Lung (tissue), 12 donors: ENCODE measurements around the gene IQCM. TPM values are rescaled to one million over a fixed set of nuclear protein-coding genes. Genes with fewer than 3 reads are reported as not detected.

Experiments used
- ATAC-seq: fragments of 200-7000 bp; cut with Tn5 transposase; one replicate; pipeline ENCODE4 v1.9.1; 2020; ENCODE audit warnings: moderate number of reproducible peaks; ENCODE audit not compliant: insufficient read depth, low FRiP score
- DNase-seq, 3 donors: peaks; one replicate each; pipeline ENCODE4 v3.0.0-alpha.2; 2013 to 2017
- H3K27ac ChIP-seq, 2 donors: one replicate each; pipeline ENCODE4 v1.5.1; 2013; ENCODE audit warnings: mild to moderate bottlenecking in 2 of 2, moderate library complexity in 2 of 2, control low read depth in 1 of 2, inconsistent platforms in 1 of 2, low read depth in 1 of 2, low read length in 1 of 2
- H3K27me3 ChIP-seq, 3 donors: one replicate each; pipeline ENCODE4 v1.5.1; 2013; ENCODE audit warnings: low read length in 2 of 3; ENCODE audit not compliant: control insufficient read depth in 3 of 3, insufficient read depth in 3 of 3
- H3K36me3 ChIP-seq, 4 donors: one replicate each; pipeline ENCODE4 v1.5.1; 2013; ENCODE audit warnings: low read length in 4 of 4, mild to moderate bottlenecking in 1 of 4, moderate library complexity in 1 of 4; ENCODE audit not compliant: control insufficient read depth in 4 of 4, insufficient read depth in 4 of 4
- H3K4me1 ChIP-seq, 5 donors: one replicate each; pipeline ENCODE4 v1.5.1; 2013; ENCODE audit warnings: low read length in 5 of 5, mild to moderate bottlenecking in 2 of 5, moderate library complexity in 1 of 5; ENCODE audit not compliant: control insufficient read depth in 5 of 5, insufficient read depth in 5 of 5
- H3K4me3 ChIP-seq: one replicate; pipeline ENCODE4 v1.5.1; 2013; ENCODE audit warnings: mild to moderate bottlenecking, control low read depth, moderate library complexity
- H3K9ac ChIP-seq, 2 donors: one replicate each; pipeline ENCODE4 v1.5.1; 2013; ENCODE audit warnings: low read length in 2 of 2, control low read depth in 1 of 2; ENCODE audit not compliant: insufficient read depth in 1 of 2
- H3K9me3 ChIP-seq, 4 donors: one replicate each; pipeline ENCODE4 v1.5.1; 2013; ENCODE audit warnings: low read length in 3 of 4, mild to moderate bottlenecking in 1 of 4, moderate library complexity in 1 of 4; ENCODE audit not compliant: control insufficient read depth in 4 of 4, insufficient read depth in 3 of 4
- WGBS, 2 donors: extraction: QIAGEN DNeasy Blood & Tissue Kit; methylation state at CpG; one replicate each; pipeline ENCODE4 v1.1.7; 2013; 5-methylcytosine and 5-hydroxymethylcytosine counted together
- polyA plus RNA-seq, 2 donors: library from polyadenylated mRNA; stranded (reverse); fragments of 200-250 nt; gene quantifications; one replicate each; pipeline ENCODE4 v1.2.1, GENCODE V29; 2013
- total RNA-seq, 2 donors: library from RNA; depleted of rRNA in 1 of 2; stranded (reverse); fragments of >200 nt in 1 of 2; gene quantifications; one replicate each; pipeline ENCODE4 v1.2.1, GENCODE V29; 2014 to 2021
- TF ChIP-seq, protein P1 (sequence below): IDR thresholded peaks from 2 replicates; pipeline ENCODE4 v1.5.1; 2012; ENCODE audit warnings: mild to moderate bottlenecking; ENCODE audit errors: control extremely low read depth, extremely low read depth
- donor health status: control.
- donor health status: control.
- donor health status: Bipolar disorder and iron deficiency.
- donor health status: healthy.
- donor health status: DM: yes; HTN: yes; CAD: no.

Gene IQCM
- total and polyA plus RNA-seq, 4 donors = not detected

DNA sequence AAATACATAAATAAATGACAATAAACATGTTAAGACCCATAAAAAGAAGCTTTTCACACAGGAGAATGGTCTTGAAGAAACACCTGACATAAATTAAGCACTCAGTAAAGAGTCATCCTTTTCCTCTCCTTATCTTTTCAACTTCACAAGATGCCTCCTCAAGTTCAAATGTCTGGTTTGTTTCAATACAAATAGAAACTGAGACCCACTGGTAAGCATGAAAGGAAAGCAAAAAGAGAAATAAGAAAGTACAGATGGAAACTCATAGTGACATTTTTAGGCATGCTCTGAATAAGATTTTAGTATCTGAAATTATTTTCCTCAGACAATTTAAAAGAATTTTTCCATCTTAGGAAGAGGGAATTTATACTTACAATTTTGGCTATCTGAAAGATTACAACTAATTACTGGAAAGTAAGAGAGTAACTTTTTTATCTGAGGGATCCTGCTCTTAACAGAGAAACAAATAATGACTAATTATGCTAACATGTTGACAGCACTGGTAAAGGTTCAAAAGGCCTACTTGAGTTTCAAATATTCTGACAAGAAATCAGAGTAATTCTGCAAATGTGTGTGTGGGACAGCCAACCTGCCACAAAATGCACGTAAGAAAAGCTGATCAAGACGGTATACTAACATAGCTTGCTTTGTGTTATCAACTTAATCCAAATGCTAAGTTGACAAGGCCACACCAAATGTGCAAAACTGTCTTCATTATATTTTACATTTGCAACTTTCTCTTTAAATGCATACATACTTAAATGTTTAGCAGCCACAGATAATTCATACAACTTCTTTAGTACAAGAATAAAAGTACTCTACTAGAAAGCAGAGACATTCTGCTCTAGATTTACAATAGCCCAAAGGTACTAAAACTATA is 113.0 kb downstream of the IQCM start:
- Histone ChIP-seq H3K4me3 (no peak overlapping the region), H3K4me1 (no peaks in the 10 kb centered on the region), H3K9me3 (no peaks in the 10 kb centered on the region), H3K27ac (no peak overlapping the region), H3K9ac (no peak overlapping the region), H3K27me3 (no peaks in the 10 kb centered on the region), H3K36me3 (no peaks in the 10 kb centered on the region)
- ATAC-seq (no peak), DNase-seq (no peak)
- 68 to 80% methylated on average over 2 of the region's 2 CpGs for WGBS, 2 donors
- TF ChIP-seq, protein P1, sequence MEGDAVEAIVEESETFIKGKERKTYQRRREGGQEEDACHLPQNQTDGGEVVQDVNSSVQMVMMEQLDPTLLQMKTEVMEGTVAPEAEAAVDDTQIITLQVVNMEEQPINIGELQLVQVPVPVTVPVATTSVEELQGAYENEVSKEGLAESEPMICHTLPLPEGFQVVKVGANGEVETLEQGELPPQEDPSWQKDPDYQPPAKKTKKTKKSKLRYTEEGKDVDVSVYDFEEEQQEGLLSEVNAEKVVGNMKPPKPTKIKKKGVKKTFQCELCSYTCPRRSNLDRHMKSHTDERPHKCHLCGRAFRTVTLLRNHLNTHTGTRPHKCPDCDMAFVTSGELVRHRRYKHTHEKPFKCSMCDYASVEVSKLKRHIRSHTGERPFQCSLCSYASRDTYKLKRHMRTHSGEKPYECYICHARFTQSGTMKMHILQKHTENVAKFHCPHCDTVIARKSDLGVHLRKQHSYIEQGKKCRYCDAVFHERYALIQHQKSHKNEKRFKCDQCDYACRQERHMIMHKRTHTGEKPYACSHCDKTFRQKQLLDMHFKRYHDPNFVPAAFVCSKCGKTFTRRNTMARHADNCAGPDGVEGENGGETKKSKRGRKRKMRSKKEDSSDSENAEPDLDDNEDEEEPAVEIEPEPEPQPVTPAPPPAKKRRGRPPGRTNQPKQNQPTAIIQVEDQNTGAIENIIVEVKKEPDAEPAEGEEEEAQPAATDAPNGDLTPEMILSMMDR = no peak

DNA sequence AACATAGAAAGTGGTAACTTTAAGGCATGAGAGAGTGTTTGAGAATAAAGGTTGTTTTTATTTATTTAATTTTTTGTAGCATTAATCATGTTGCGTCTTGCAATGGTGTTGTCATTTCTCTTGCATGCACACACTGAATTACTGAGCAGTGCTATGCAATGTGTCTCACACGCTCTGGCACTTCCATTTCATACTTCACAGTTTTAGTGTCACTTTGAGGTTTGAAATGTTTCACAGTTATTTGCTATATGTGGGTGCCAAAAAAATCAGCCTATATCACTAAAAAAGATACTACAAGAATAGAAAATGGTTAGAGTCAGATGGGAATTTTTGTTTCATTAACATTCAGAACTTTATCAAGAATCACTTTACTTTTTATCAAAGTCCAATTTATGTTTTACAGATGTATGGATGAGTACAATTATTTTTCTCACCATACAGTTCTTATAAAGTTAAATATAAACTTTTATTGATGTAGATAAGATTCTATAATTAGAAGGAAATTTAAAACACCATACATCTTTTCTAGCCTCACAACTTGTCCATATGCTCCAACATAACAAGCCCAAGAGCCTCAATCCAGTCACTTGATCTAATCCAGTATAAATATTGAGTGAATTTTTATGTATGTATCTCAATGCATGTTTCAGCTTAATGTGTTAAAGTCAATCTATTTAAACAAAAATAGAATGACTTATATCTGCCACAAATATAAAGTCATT is 114.0 kb downstream of the IQCM start:
- ATAC-seq (no peak), DNase-seq (no peak)
- Histone ChIP-seq H3K9ac (no peak overlapping the region), H3K4me1 (no peaks in the 10 kb centered on the region), H3K9me3 (no peaks in the 10 kb centered on the region), H3K4me3 (no peak overlapping the region), H3K27ac (no peak overlapping the region), H3K36me3 (no peaks in the 10 kb centered on the region), H3K27me3 (no peaks in the 10 kb centered on the region)
- TF ChIP-seq, protein P1 = no peak
- WGBS, 2 donors = 90 to 91% methylated on average over 2 of the region's 2 CpGs

DNA sequence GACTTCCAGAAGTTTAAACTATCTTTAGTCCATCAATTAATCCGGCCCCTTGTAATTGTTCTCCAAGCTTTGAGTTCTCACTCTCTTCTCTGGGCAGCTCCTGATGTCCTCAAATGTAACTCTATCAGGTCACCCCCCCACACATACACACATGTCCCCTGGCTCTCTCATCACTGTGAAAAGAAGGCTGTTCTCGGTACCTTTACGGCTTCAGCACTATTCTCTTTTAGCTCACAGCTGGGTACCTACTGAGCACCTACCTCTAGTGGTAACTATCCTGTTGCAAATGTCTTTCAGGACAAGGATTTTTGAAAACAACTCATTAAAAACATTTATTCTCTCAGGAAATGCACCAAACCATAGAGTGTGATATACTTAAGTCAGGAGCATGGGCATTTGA is 115.4 kb downstream of the IQCM start:
- DNase-seq = no peak
- TF ChIP-seq, protein P1 = no peak
- Histone ChIP-seq H3K36me3 (no peaks in the 10 kb centered on the region), H3K9me3 (no peaks in the 10 kb centered on the region), H3K4me3 (no peak overlapping the region), H3K9ac (no peak overlapping the region), H3K27me3 (no peaks in the 10 kb centered on the region), H3K27ac (no peak overlapping the region), H3K4me1 (no peaks in the 10 kb centered on the region)
- WGBS, 2 donors = 81 to 86% methylated on average over 3 of the region's 3 CpGs
- ATAC-seq = no peak
